Measurements from ENCODE around the gene DCHS1. TPM values are rescaled to one million over a fixed set of nuclear protein-coding genes. Genes with fewer than 3 reads are reported as not detected.

The DCHS1 gene
- total and polyA plus RNA-seq, 2 of the 13 experiments (the other 11 are each of a cell fraction or from before 2014, with no cell fraction given), result under 0.01 to 0.03 TPM

GRCh38 chr11:6612213-6613041 is 43.2 kb downstream of the DCHS1 start, which contains the start of gene TAF10 (continued):
- TF ChIP-seq, protein P1, sequence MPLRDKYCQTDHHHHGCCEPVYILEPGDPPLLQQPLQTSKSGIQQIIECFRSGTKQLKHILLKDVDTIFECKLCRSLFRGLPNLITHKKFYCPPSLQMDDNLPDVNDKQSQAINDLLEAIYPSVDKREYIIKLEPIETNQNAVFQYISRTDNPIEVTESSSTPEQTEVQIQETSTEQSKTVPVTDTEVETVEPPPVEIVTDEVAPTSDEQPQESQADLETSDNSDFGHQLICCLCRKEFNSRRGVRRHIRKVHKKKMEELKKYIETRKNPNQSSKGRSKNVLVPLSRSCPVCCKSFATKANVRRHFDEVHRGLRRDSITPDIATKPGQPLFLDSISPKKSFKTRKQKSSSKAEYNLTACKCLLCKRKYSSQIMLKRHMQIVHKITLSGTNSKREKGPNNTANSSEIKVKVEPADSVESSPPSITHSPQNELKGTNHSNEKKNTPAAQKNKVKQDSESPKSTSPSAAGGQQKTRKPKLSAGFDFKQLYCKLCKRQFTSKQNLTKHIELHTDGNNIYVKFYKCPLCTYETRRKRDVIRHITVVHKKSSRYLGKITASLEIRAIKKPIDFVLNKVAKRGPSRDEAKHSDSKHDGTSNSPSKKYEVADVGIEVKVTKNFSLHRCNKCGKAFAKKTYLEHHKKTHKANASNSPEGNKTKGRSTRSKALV (CRISPR knock-in tag; IDR thresholded peaks at IDR 0.05), result no peak
- TF ChIP-seq ZNF331 (CRISPR knock-in tag; IDR thresholded peaks at IDR 0.05), result peak; percentile 44; the same call in 1 of the 2 replicates
- no peak for TF ChIP-seq ZEB1 (IDR thresholded peaks at IDR 0.05; ENCODE audit: insufficient replicate concordance, low read depth)
- TF ChIP-seq PBX2 (CRISPR knock-in tag; IDR thresholded peaks at IDR 0.05), result no peak
- TF ChIP-seq ZSCAN29 (CRISPR knock-in tag; conservative IDR thresholded peaks at IDR 0.05), result no peak; the same call in 1 of the 2 replicates
- peak; percentile 6 for TF ChIP-seq HNRNPK (IDR thresholded peaks at IDR 0.05; ENCODE audit: low read depth, low read length, poor library complexity, severe bottlenecking)
- TF ChIP-seq NR2F1 (CRISPR knock-in tag; IDR thresholded peaks at IDR 0.05), result no peak
- TF ChIP-seq E2F1 (CRISPR knock-in tag; IDR thresholded peaks at IDR 0.05), result no peak
- TF ChIP-seq ZXDC (CRISPR knock-in tag; IDR thresholded peaks at IDR 0.05), result no peak
- no peak for TF ChIP-seq ZNF253 (CRISPR knock-in tag; IDR thresholded peaks at IDR 0.05; ENCODE audit: borderline replicate concordance)
- peak; percentile 67 for TF ChIP-seq ATF7-NPFF (CRISPR knock-in tag; IDR thresholded peaks at IDR 0.05; ENCODE audit: low read depth)
- no peak; the same call in 1 of the 2 replicates for TF ChIP-seq REL (CRISPR knock-in tag; conservative IDR thresholded peaks at IDR 0.05)
- TF ChIP-seq ZNF33A (CRISPR knock-in tag; IDR thresholded peaks at IDR 0.05; ENCODE audit: borderline replicate concordance), result no peak
- TF ChIP-seq ETV5 (CRISPR knock-in tag; IDR thresholded peaks at IDR 0.05; ENCODE audit: borderline replicate concordance), result peak; percentile 75; the same call in 1 of the 2 replicates
- TF ChIP-seq HCFC1 (IDR thresholded peaks at IDR 0.05; ENCODE audit: low read depth, low read length), result no peak
- TF ChIP-seq ZNF670 (CRISPR knock-in tag; IDR thresholded peaks at IDR 0.05; ENCODE audit: borderline replicate concordance), result no peak; the same call in 1 of the 2 replicates
- peak; percentile 62 for TF ChIP-seq ZMYM4 (CRISPR knock-in tag; IDR thresholded peaks at IDR 0.05)
- no peak for TF ChIP-seq RFX3 (CRISPR knock-in tag; IDR thresholded peaks at IDR 0.05)
- TF ChIP-seq MTF1 (CRISPR knock-in tag; IDR thresholded peaks at IDR 0.05), result no peak
- TF ChIP-seq ISL2 (CRISPR knock-in tag; IDR thresholded peaks at IDR 0.05), result no peak; the same call in none of the 2 replicates
